Measurements from ENCODE around the gene ITPK1. TPM values are rescaled to one million over a fixed set of nuclear protein-coding genes. Genes with fewer than 3 reads are reported as not detected.

The ITPK1 gene
- polyA plus RNA-seq, 1 donor from 2014 or later, result 43.1 TPM

DNA sequence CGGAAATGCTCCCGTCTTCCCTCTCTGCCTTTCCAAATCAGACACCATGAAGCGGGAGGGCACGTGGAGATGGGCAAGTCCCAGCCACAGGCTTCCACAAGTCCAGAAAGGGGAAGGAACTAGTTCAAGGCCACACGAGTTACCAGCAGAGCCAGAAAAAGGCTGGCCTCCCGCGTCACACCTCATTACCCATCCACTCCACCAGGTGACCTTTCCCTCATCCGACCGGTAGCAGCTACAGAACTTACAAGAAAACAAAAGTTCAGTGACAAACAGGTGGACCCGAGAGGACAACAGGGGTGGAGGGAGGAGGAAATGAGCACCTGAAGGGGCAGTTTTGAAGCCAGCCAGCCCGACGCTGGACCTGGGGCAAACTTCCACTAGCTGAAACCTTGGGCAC is 145.9 kb downstream of the ITPK1 start:
- Mint-ChIP-seq H3K4me3 (no peak overlapping the region), H3K4me1 (peaks cover 8 to 12% (median 10%) of the 10 kb centered on the region in 3 donors), H3K36me3 (peaks cover 4% of the 10 kb centered on the region), H3K9me3 (peaks cover 0 to 6% (median 3%) of the 10 kb centered on the region in 3 donors), H3K27me3 (no peaks in the 10 kb centered on the region), H3K27ac (no peak overlapping the region)

DNA sequence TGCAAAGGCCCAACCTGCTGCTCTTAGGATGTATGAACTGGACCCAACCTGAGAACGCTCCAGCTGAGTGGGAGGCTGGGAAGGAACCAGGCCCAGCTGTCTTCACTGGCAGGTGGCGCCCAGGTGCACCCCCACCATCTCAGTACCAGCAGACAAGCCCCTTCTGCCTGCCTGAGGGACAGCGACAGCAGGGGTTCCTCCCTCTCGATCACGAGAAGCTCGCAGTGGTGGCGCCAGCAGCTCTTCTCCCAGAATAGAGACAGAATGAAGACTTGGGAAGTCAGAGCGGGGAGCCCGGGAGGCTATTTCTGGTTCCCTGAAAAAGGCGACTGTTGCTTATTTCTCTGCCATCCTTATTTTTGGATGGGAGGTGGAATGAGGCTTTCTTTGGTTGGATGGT is 146.3 kb downstream of the ITPK1 start:
- peaks cover 4% of the 10 kb centered on the region for H3K36me3 Mint-ChIP-seq
- no peaks in the 10 kb centered on the region for H3K27me3 Mint-ChIP-seq
- no peak overlapping the region for H3K4me3 Mint-ChIP-seq
- peaks cover 8 to 12% (median 10%) of the 10 kb centered on the region in 3 donors for H3K4me1 Mint-ChIP-seq
- peaks cover 0 to 6% (median 3%) of the 10 kb centered on the region in 3 donors for H3K9me3 Mint-ChIP-seq
- peak overlapping the region in 1 of 3 donors; percentile 67 for H3K27ac Mint-ChIP-seq

DNA sequence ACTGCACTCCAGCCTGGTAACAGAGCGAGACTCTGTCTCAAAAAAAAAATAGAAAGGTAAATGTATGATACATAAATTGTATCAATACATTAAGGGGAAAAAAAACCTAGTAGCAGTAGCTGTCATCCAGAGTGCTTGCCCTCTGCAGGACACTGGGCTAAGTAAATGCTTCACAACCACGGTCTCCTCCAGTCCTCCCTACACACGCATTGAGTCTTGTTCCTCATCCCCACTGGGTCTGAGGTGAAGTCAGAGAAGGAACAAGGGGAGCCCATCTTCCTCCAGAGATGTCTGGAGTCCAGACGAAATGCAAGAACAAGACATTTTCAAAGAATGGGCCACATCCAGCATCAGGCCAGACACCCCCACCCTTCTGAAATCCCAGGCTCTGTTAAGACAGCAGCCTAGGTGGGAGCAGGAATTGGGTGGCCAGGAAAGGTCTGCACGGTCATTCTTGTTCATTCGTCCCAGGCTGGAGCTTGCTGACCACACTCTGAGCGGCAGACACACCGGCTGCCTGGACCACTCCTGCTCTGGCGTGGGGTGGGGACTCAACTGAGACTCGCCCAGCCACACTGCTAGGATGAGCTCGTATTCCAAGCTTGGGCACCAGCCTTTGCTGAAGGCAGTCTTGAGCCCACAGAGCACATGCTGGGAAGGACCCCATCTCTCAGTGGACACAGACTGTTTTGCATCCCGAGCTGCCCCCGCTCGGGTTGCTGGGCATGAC is 147.3 kb downstream of the ITPK1 start:
- Mint-ChIP-seq H3K4me1 (peaks cover 8 to 12% (median 10%) of the 10 kb centered on the region in 3 donors), H3K27ac (peak overlapping the region in 1 of 3 donors; percentile 67), H3K4me3 (no peak overlapping the region), H3K27me3 (no peaks in the 10 kb centered on the region), H3K9me3 (peaks cover 0 to 6% (median 3%) of the 10 kb centered on the region in 3 donors), H3K36me3 (peaks cover 4% of the 10 kb centered on the region)

DNA sequence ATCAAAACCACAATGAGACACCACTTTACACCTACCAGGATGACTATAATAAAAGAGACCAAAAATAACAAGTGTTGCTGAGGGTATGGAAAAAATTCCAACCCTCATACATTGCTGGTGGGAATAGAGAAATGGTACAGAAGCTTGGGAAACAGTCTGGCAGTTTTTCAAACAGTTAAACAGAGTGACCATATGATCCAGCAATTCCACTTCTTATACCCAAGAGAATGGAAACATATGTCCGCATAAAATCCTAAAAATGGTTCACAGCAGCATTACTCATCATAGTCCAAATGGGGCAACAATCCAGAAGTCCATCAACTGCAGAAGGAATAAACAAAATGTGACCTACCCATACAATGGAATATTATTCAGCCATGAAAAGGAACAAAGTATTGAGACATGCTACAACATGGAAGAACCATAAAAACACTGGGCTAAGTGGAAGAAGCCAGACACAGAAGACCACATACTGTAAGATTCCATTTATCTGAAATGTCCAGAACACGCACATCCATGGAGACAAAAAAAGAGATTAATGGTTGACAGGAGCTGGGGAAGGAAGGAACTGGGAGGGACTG is 148.3 kb downstream of the ITPK1 start:
- H3K27ac Mint-ChIP-seq, result no peak overlapping the region
- H3K36me3 Mint-ChIP-seq, result peaks cover 4% of the 10 kb centered on the region
- no peak overlapping the region for H3K4me3 Mint-ChIP-seq
- H3K4me1 Mint-ChIP-seq, result peaks cover 8 to 12% (median 10%) of the 10 kb centered on the region in 3 donors
- no peaks in the 10 kb centered on the region for H3K27me3 Mint-ChIP-seq
- H3K9me3 Mint-ChIP-seq, result peaks cover 0 to 6% (median 3%) of the 10 kb centered on the region in 3 donors

DNA sequence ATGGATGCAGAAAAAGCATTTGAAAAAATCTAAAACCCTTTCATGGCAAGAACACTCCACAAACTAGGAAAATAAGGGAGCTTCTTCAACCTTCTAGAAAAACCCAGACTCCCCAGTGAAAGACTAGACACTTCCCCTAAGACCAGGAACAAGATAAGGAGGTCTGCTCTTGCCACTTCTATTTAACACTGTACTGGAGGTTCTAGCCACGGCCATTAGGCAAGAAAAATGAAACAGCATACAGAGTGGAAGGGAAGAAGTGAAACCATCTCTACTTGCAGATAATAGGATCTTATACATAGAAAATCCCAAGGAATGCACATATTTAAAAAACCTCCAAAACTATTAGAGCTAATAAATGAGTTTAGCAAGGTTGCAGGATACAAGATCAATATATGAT is 150.4 kb downstream of the ITPK1 start:
- H3K4me1 Mint-ChIP-seq, result peaks cover 8 to 10% (median 10%) of the 10 kb centered on the region in 3 donors
- H3K27ac Mint-ChIP-seq, result no peak overlapping the region

DNA sequence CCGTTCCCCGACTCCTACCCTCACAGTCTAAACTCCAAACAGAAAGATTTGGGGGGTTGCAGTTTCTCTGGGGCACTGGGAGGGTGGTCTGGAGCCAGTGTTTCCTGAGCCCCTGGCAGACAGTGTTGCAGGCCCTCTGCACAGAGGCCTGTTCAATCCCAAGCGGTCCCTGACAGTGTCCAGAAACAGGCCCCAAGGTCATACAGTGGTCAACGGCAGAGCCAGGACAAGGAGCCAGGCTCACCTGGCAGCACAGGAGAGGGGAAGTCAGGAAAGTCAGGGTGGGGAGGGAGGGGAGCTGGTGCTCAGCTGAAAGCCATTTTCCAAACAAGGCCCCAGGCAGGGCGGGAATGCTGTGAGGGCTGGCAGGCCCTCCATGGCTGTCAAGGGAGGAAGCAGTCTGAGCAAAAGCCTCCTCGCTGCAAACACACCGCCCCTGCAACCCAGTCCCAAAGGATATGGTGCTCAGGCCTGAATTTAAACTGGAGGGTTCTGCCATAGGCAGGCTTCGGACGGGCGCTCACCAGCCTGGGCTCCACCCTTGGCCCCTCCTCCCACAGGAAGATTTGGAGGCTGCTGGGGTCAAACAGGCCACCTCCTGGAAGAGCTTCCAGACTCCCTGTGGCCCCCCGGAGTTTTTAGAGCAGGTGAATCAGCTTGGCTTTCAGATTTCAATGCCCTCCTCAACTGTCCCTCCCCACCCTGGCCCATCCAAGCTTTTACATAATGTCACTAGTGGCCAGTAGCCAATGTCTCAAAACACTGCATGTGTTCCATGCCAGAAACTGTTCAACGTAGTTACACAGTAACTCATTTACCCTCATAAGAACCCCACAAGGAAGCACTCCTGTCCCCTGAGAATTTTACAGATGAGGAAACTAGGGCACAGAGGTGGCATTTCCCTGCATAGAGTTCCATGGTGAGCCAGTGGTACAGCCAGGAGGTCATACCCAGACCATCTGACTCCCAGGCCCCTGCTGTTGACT is 151.3 kb downstream of the ITPK1 start:
- H3K4me3 Mint-ChIP-seq, result peak overlapping the region in 1 of 4 donors; percentile 60
- peaks cover 0 to 6% (median 3%) of the 10 kb centered on the region in 3 donors for H3K9me3 Mint-ChIP-seq
- no peaks in the 10 kb centered on the region for H3K36me3 Mint-ChIP-seq
- peak overlapping the region in 1 of 3 donors; percentile 23 for H3K27ac Mint-ChIP-seq
- peaks cover 8 to 10% (median 10%) of the 10 kb centered on the region in 3 donors for H3K4me1 Mint-ChIP-seq
- no peaks in the 10 kb centered on the region for H3K27me3 Mint-ChIP-seq

More for the DNA sequence above, 150.4 kb downstream of the ITPK1 start:
- Mint-ChIP-seq H3K4me3 (peak overlapping the region in 1 of 4 donors; percentile 60), H3K9me3 (peaks cover 0 to 6% (median 3%) of the 10 kb centered on the region in 3 donors), H3K27me3 (no peaks in the 10 kb centered on the region), H3K36me3 (no peaks in the 10 kb centered on the region)

DNA sequence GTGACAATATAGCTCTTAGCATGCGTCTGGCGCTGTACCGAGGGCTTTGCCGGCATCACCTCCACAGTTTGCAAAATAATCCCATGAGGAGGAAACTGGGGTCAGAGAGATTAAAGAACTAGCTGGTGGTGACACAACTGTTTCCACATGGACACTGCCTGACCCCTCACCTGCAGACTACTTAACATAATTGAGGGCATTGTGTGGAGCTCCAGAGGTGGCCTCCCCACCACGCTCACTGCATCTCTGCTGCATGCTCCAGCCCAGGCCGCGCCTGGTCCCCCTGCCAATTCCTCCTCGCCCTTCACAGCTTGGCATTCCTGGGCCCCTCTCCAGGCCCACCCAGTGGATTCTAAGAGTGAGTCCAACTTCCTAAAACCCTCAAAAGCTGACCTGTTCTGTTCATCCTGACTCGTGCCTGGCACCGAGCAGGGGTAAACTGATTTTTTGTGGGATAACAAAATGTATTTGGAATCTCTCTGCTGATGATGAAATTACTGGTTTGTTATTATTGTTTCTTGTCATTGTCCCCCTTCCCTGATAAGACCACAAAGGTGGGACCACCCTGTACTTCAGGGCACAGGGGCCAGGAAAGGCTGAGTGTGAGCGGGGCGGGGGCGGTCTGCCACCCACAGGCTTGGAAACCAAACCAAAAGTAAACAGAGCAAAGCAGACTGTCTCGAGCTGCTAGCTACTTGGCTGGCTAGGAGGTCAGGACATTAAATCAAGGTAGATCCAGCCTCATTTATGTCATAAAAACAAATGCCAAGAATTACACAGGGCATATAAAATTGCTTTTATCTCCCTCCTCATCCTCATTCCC is 152.2 kb downstream of the ITPK1 start:
- Mint-ChIP-seq H3K27me3 (no peaks in the 10 kb centered on the region), H3K4me3 (no peak overlapping the region), H3K4me1 (peaks cover 8 to 10% (median 10%) of the 10 kb centered on the region in 3 donors), H3K9me3 (peaks cover 0 to 6% (median 3%) of the 10 kb centered on the region in 3 donors), H3K27ac (peak overlapping the region in 1 of 3 donors; percentile 23), H3K36me3 (no peaks in the 10 kb centered on the region)

DNA sequence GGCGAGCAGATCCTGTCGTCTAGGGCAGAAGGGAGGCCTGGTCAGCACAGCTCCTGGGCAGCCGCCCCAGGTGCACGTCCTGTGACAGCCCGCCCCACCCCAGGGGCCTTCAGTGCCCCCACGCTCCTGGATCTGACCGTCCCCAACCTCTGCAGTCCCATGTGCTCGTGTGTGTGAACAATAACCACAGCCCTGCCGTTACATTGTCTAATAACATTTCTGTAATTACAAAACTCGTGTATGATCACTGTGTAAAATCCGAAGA is 153.0 kb downstream of the ITPK1 start:
- Mint-ChIP-seq H3K9me3 (peaks cover 0 to 6% (median 3%) of the 10 kb centered on the region in 3 donors), H3K27ac (peak overlapping the region in 1 of 3 donors; percentile 40), H3K4me1 (peaks cover 7 to 10% (median 10%) of the 10 kb centered on the region in 3 donors), H3K4me3 (no peak overlapping the region), H3K27me3 (no peaks in the 10 kb centered on the region), H3K36me3 (no peaks in the 10 kb centered on the region)

DNA sequence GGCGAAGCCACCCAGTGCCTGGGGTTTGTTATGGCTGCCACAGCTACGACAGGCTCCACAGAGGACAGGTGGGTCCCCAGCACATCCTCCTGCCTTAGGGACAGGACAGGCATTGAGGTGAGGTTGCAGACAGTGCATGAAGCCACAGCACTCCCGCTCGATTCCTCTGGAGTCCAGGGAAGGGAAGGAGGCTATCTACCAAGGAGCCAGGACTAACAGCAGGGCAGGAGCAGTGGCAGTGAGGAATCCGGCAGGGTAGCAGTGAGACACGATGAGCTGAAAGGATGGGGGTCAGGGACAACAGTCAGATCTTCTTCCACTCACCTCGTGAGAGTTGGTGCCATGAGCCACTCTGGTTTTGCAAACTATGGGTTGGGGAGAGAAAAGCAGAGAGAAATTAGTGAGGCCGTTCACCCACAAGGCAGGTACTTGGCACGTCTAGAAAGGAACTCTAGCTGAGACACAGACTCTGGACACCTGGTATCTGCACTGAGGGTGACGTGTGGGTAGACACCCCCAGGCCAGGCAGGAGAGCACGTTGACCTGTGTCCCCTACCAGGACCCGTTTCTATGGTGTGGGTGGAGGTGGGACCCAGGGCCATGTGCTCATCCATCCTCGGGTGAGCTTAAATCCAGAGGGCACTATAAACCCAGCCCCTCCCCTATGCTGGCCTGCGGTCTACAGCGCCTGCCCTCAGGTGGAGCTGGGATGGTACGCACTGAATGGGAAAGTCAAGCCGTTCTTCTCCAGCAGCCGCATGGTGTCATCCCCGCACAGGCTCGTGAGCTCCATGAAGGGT is 153.5 kb downstream of the ITPK1 start:
- Mint-ChIP-seq H3K36me3 (no peaks in the 10 kb centered on the region), H3K27ac (peak overlapping the region in 1 of 3 donors; percentile 40), H3K9me3 (peaks cover 0 to under 1% (median 0%) of the 10 kb centered on the region in 3 donors), H3K4me1 (peaks cover 2 to 10% (median 5%) of the 10 kb centered on the region in 3 donors), H3K4me3 (no peak overlapping the region), H3K27me3 (no peaks in the 10 kb centered on the region)

DNA sequence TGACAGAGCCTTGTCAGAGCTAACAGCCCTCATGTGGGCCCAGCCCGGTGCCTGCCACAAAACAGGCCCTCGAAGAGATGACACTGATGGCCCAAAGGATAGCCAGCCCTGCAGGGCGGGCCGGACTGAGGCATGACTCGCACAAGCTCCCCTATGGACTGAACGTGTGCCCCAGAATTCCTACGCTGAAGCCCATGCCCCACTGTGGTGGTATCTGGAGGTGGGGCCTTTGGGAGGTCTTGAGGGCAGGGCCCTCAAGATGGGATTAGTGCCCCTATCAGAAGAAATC is 154.2 kb downstream of the ITPK1 start:
- Mint-ChIP-seq H3K9me3 (no peaks in the 10 kb centered on the region), H3K36me3 (no peaks in the 10 kb centered on the region), H3K27me3 (no peaks in the 10 kb centered on the region), H3K4me3 (no peak overlapping the region), H3K4me1 (peaks cover 0 to 5% (median 4%) of the 10 kb centered on the region in 3 donors), H3K27ac (no peak overlapping the region)

DNA sequence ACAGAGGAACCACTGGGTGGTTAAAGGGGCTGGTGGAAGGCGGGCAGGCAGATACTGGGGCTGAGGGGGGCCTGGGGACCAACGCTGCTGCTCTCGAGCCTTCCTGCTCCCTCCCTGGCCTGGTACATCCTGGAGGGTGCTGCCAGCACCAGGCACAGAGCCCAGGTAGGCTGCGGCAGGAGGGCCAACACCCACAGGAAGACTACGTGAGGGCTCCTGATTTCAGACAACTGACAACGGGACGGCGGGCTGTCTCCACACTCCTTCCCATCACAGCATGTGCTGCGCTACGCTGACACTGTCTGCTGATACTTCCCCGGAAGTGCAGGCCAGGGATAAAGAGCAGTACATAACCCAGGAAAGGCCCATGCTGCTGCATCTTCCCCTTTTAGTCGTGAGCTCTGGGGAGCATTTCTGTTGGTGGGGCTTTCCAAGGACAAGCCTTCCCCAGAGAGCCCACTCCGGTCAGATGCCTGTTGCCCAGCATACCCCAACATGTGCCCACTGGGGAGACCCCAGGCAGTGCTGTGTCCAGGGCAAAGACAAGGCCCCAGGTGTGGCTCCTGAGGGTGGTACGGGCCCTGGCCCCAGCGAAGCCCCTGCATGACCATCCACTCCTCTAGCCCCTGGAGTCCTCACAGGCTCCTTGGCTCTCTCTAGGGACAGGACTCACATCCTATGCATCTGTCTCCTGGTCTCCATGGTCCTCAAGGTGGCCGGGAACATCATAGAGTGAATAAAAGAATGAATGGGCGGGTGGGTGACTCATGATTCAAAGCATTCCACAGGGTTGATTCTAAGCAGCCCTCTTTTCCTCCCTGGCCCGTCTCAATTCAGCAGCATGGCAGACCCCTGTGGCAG is 154.8 kb downstream of the ITPK1 start:
- H3K4me1 Mint-ChIP-seq, result peaks cover 0 to 5% (median 4%) of the 10 kb centered on the region in 3 donors
- H3K9me3 Mint-ChIP-seq, result no peaks in the 10 kb centered on the region
- peaks cover 2% of the 10 kb centered on the region for H3K36me3 Mint-ChIP-seq
- no peaks in the 10 kb centered on the region for H3K27me3 Mint-ChIP-seq
- no peak overlapping the region for H3K27ac Mint-ChIP-seq
- no peak overlapping the region for H3K4me3 Mint-ChIP-seq

DNA sequence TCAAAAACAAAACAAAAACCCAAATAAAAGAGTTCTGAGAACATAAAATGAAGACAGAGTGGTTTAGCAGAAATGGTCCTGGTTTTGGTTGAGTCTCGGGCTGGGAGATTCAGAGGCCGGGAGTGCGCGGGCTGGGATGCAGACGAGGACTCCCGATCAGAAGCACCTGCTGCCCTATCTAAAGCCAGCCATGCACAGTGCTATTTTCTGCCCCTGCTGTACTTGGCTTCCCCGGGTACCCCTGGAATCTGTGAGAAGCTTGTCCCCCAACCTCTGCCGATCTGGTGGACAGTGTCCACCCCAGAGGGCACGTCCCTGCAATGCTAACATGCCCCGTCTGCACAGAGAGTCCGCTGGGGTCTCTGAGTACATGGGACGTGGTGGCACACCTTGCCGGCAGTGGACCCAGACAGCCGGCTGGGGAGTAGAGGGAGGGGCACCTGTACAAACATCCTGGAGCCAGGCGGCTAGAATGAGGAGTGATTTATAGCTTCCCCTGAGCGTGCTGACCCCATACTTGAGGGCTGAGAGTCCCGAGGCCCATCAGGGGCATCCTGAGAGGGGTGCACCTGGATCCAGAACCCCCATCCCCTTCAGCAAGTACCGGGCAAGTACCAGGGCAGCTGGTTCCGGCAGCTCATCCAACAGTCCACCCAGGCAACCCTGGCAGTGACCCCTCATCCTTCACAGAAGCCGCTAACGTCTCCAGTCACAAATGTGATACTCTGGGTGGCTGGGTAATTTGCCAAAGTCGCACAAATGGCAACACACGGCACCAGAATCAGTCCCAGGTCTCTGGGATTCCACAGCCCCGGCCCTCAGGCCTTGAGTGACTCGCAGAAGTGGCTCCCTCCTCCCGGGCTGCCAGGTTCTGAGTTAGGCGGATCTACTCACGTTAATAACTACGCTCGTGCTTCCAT is 155.7 kb downstream of the ITPK1 start:
- H3K27ac Mint-ChIP-seq, result no peak overlapping the region

More for the DNA sequence above, 155.7 kb downstream of the ITPK1 start:
- H3K4me1 Mint-ChIP-seq, result peaks cover 0 to 2% (median under 1%) of the 10 kb centered on the region in 3 donors
- peaks cover 2% of the 10 kb centered on the region for H3K36me3 Mint-ChIP-seq
- H3K4me3 Mint-ChIP-seq, result no peak overlapping the region
- no peaks in the 10 kb centered on the region for H3K27me3 Mint-ChIP-seq
- no peaks in the 10 kb centered on the region for H3K9me3 Mint-ChIP-seq

Measured in IgD-negative memory B cell (primary cell).